ENCODE data around the gene TTYH3.

DNA sequence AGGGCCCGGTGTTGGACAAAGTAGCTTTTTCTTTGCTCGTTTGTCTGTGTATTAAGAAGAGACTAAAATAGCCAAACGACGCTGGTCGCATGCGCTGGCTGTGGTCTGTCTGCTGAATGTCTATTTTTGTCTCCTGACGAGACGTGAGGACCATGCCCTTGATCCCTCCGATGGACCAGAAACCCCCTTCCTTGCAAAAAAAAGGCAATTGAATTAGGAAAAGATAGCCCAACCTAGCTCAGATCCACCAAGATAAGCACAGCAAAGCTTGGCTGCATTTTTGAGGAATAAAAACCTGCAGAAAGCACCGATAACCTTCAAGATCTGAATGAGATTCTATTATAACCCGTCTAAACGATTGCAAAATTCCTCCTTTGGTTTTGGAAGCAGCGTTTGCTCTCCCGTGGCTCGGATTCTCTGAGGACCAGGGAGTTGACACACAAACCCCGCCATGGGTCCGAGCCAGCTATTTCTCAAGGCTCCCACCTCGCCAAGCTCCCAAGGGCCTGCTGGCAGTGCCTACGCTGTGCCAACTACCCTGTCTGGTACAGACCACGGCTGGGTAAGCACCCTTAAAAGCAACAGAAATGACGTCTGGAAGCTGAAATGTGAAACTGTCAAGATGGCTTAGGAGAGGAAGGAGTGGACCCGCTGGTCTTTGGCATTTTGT is 17.7 kb upstream of the TTYH3 start:
- TF ChIP-seq, protein P1, sequence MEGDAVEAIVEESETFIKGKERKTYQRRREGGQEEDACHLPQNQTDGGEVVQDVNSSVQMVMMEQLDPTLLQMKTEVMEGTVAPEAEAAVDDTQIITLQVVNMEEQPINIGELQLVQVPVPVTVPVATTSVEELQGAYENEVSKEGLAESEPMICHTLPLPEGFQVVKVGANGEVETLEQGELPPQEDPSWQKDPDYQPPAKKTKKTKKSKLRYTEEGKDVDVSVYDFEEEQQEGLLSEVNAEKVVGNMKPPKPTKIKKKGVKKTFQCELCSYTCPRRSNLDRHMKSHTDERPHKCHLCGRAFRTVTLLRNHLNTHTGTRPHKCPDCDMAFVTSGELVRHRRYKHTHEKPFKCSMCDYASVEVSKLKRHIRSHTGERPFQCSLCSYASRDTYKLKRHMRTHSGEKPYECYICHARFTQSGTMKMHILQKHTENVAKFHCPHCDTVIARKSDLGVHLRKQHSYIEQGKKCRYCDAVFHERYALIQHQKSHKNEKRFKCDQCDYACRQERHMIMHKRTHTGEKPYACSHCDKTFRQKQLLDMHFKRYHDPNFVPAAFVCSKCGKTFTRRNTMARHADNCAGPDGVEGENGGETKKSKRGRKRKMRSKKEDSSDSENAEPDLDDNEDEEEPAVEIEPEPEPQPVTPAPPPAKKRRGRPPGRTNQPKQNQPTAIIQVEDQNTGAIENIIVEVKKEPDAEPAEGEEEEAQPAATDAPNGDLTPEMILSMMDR (IDR thresholded peaks at IDR 0.05; ENCODE audit: low read depth, low read length, poor library complexity, severe bottlenecking), result no peak
- no peak for TF ChIP-seq EZH2phosphoT487 (IDR thresholded peaks at IDR 0.05; ENCODE audit: borderline replicate concordance, low read length)

All from DOHH2 (cell line).